IMR-90 (cell line): ENCODE results near the gene PRRG1. TPM values are rescaled to one million over a fixed set of nuclear protein-coding genes. Genes with fewer than 3 reads are reported as not detected.

Experiments
- ATAC-seq: fragments of 200-7000 bp; cut with Tn5 transposase; 2 replicates; pipeline ENCODE4 v1.9.1; 2020; ENCODE audit warnings: low read depth, mild to moderate bottlenecking, moderate library complexity
- BruUV-seq: library from RNA; stranded (reverse); fragments of 400-500 nt; replicated peaks from 2 replicates; lab custom pipeline; 2021; lab: Mats Ljungman, UMichigan
- CTCF ChIA-PET: fragments of 300-600 bp; formaldehyde crosslinking; extraction: SDS; loops from one replicate; lab custom pipeline; 2021; ENCODE audit warnings: antibody characterized with exemption; lab: Yijun Ruan, JAX
- POLR2A ChIA-PET: fragments of 300-600 bp; sonication (Branson Sonifier 250); formaldehyde crosslinking; loops from one replicate; lab custom pipeline; 2022; ENCODE audit warnings: antibody characterized with exemption; ENCODE audit not compliant: unreplicated experiment; lab: Charles Lee
- DNase-seq: peaks from one replicate; pipeline ENCODE4 v3.0.0; 2013
- H2AFZ ChIP-seq: replicated peaks from 2 replicates; pipeline ENCODE3; 2013; ENCODE audit warnings: low read length, mild to moderate bottlenecking; ENCODE audit not compliant: poor library complexity
- H2AK5ac ChIP-seq: 2 replicates; pipeline ENCODE4 v1.6.1; 2013; ENCODE audit warnings: low read depth, low read length, inconsistent platforms
- H2AK9ac ChIP-seq: replicated peaks from 2 replicates; pipeline ENCODE3; 2013; ENCODE audit warnings: mild to moderate bottlenecking, low read depth, low read length, moderate library complexity; ENCODE audit not compliant: poor library complexity
- H2BK120ac ChIP-seq: 2 replicates; pipeline ENCODE4 v1.6.1; 2013; ENCODE audit warnings: low read depth, low read length, inconsistent platforms
- H2BK15ac ChIP-seq: 3 replicates; pipeline ENCODE4 v1.6.1; 2013; ENCODE audit warnings: low read depth, low read length, inconsistent platforms
- H2BK20ac ChIP-seq: 2 replicates; pipeline ENCODE4 v1.6.1; 2013; ENCODE audit warnings: low read depth, mild to moderate bottlenecking, inconsistent platforms, low read length, moderate library complexity
- H2BK5ac ChIP-seq: 2 replicates; pipeline ENCODE4 v1.6.1; 2013; ENCODE audit warnings: mild to moderate bottlenecking, low read depth, low read length, inconsistent platforms; ENCODE audit not compliant: poor library complexity, severe bottlenecking
- H3K14ac ChIP-seq: replicated peaks from 2 replicates; pipeline ENCODE4 v1.6.1; 2013; ENCODE audit warnings: low read depth, low read length, inconsistent platforms
- H3K18ac ChIP-seq: 2 replicates; pipeline ENCODE4 v1.6.1; 2013; ENCODE audit warnings: low read depth, low read length, control low read depth
- H3K23ac ChIP-seq: 2 replicates; pipeline ENCODE4 v1.6.1; 2013; ENCODE audit warnings: low read depth, low read length, inconsistent platforms
- H3K27ac ChIP-seq: 2 replicates; pipeline ENCODE4 v1.5.1; 2013; ENCODE audit warnings: mild to moderate bottlenecking, control low read depth, low read length; ENCODE audit not compliant: insufficient read depth
- H3K27me3 ChIP-seq: 2 replicates; pipeline ENCODE4 v1.6.1; 2013; ENCODE audit warnings: low read length; ENCODE audit not compliant: control insufficient read depth, insufficient read depth
- H3K36me3 ChIP-seq: 2 replicates; pipeline ENCODE4 v1.6.1; 2013; ENCODE audit warnings: low read length, mixed read lengths; ENCODE audit not compliant: control insufficient read depth, insufficient read depth
- H3K4ac ChIP-seq: 2 replicates; pipeline ENCODE4 v1.6.1; 2013; ENCODE audit warnings: low read depth, low read length, inconsistent platforms
- H3K4me1 ChIP-seq: 2 replicates; pipeline ENCODE4 v1.6.1; 2013; ENCODE audit warnings: low read length, mixed read lengths; ENCODE audit not compliant: control insufficient read depth, insufficient read depth
- H3K4me2 ChIP-seq: 2 replicates; pipeline ENCODE4 v1.6.1; 2013; ENCODE audit warnings: low read depth, mild to moderate bottlenecking, control low read depth, low read length, moderate library complexity
- H3K4me3 ChIP-seq: 2 replicates; pipeline ENCODE4 v1.5.1; 2013; ENCODE audit warnings: low read depth, mild to moderate bottlenecking, control low read depth, low read length, moderate library complexity; ENCODE audit not compliant: insufficient read depth
- H3K56ac ChIP-seq: 2 replicates; pipeline ENCODE4 v1.6.1; 2013; ENCODE audit warnings: low read length, inconsistent platforms; ENCODE audit not compliant: insufficient read depth; ENCODE audit errors: extremely low read depth
- H3K79me1 ChIP-seq, 2 experiments: 2 replicates each; pipeline ENCODE4 v1.6.1; 2013; ENCODE audit warnings: low read length in 2 of 2, inconsistent platforms in 1 of 2, low read depth in 1 of 2
- H3K9ac ChIP-seq: 2 replicates; pipeline ENCODE4 v1.6.1; 2013; ENCODE audit warnings: low read depth, low read length, control low read depth
- H3K9me1 ChIP-seq: 2 replicates; pipeline ENCODE4 v1.6.1; 2013; ENCODE audit warnings: low read length, inconsistent platforms; ENCODE audit not compliant: insufficient read depth
- H3K9me3 ChIP-seq: 2 replicates; pipeline ENCODE4 v1.6.1; 2013; ENCODE audit warnings: low read length; ENCODE audit not compliant: control insufficient read depth, insufficient read depth
- H4K20me1 ChIP-seq: 2 replicates; pipeline ENCODE4 v1.6.1; 2013; ENCODE audit warnings: low read length, inconsistent platforms; ENCODE audit not compliant: insufficient read depth
- H4K5ac ChIP-seq: 2 replicates; pipeline ENCODE4 v1.6.1; 2013; ENCODE audit warnings: mild to moderate bottlenecking, low read depth, low read length, control low read depth
- H4K8ac ChIP-seq, 2 experiments: 2 replicates each; pipeline ENCODE4 v1.6.1; 2013; ENCODE audit warnings: low read depth in 2 of 2, low read length in 2 of 2, control low read depth in 1 of 2, inconsistent platforms in 1 of 2
- H4K91ac ChIP-seq: 2 replicates; pipeline ENCODE4 v1.6.1; 2013; ENCODE audit warnings: low read depth, low read length, inconsistent platforms; ENCODE audit not compliant: insufficient read depth
- BHLHE40 ChIP-seq: fragments of 150-350 bp; IDR thresholded peaks from 2 replicates; pipeline ENCODE4 v1.6.1; 2016; ENCODE audit warnings: mild to moderate bottlenecking, low read depth, low read length
- CHD1 ChIP-seq: IDR thresholded peaks from 2 replicates; pipeline ENCODE4 v1.6.1; 2012; ENCODE audit warnings: low read depth, low read length, improper control_type of control experiment
- MAFK ChIP-seq: IDR thresholded peaks from 2 replicates; pipeline ENCODE4 v1.6.1; 2012; ENCODE audit warnings: low read depth, low read length, improper control_type of control experiment
- WGBS, 2 experiments: methylation state at CpG; one replicate each; pipeline versions ENCODE4 v1.1.5 to v1.1.7; 2013; ENCODE audit warnings: missing lambda C conversion rate in 2 of 2; ENCODE audit not compliant: insufficient read length in 1 of 2; ENCODE audit errors: extremely low coverage in 2 of 2; 5-methylcytosine and 5-hydroxymethylcytosine counted together
- dilution Hi-C: fragments of 300-500 bp; cut with HindIII; formaldehyde crosslinking; loops from one replicate; pipeline ENCODE4 v1.14.3; 2018; ENCODE audit warnings: low sequenced_read_pairs; ENCODE audit not compliant: unreplicated experiment
- in situ Hi-C: fragments of 300-500 bp; cut with MboI; formaldehyde crosslinking; loops from 3 replicates; pipeline ENCODE4 v1.14.3; 2019; ENCODE audit warnings: low sequenced_read_pairs, inconsistent platforms, mixed read lengths
- intact Hi-C: fragments of 100-400 bp; cut with micrococcal nuclease; formaldehyde crosslinking; loops from 2 replicates; pipeline ENCODE4 v1.10.0; 2022
- polyA plus RNA-seq, 3 experiments: library from polyadenylated mRNA; depleted of rRNA; stranded (reverse); fragments of >200 nt; gene quantifications; 2 replicates each; pipeline ENCODE4 v1.2.3, GENCODE V29; 2012; ENCODE audit warnings: low replicate concordance in 1 of 3
- total RNA-seq: library from RNA; depleted of rRNA; stranded (reverse); fragments of >200 nt; gene quantifications from 2 replicates; pipeline ENCODE4 v1.2.3, GENCODE V29; 2012

The PRRG1 gene
- total and polyA plus RNA-seq, 2 of the 4 experiments (the other 2 are of a cell fraction), result 9.0 to 11.1 TPM

- Histone ChIP-seq H3K9me3 (no peaks in the 10 kb centered on the region), H3K56ac (no peak overlapping the region), H3K18ac (no peak overlapping the region), H3K4me1 (no peaks in the 10 kb centered on the region), H2BK5ac (no peak overlapping the region), H3K36me3 (no peaks in the 10 kb centered on the region), H3K27me3 (no peaks in the 10 kb centered on the region), H3K79me1 (no peaks in the 10 kb centered on the region; a peak in 1 of 4 replicates), H4K91ac (no peak overlapping the region), H3K9me1 (no peaks in the 10 kb centered on the region), H3K4ac (no peak overlapping the region), H3K14ac (no peak overlapping the region), H3K4me2 (no peak overlapping the region), H4K20me1 (peaks cover 17% of the 10 kb centered on the region; the same call in 1 of the 2 replicates), H2AFZ (no peak overlapping the region), H3K23ac (no peak overlapping the region), H2BK20ac (no peak overlapping the region), H3K4me3 (no peak overlapping the region), H4K8ac (no peak overlapping the region), H2BK120ac (no peak overlapping the region), H2AK5ac (no peak overlapping the region), H3K27ac (no peak overlapping the region), H3K9ac (no peak overlapping the region), H4K5ac (no peak overlapping the region), H2BK15ac (no peak overlapping the region), H2AK9ac (no peak overlapping the region)
- no CpG with 5 or more reads among the region's 2 CpGs for WGBS, 2 experiments
- no peak for TF ChIP-seq MAFK
- no peak for TF ChIP-seq BHLHE40
- TF ChIP-seq CHD1, result no peak
- BruUV-seq, result no TSS peak
- ATAC-seq (no peak), DNase-seq (peak; percentile 6)
- in situ Hi-C loops (no loop called here), intact Hi-C loops (no loop called here), dilution Hi-C loops (no loop called here)
- ChIA-PET CTCF (no interaction called here), POLR2A (no interaction called here)
Observed at GRCh38 chrX:37378404-37378803, 29.2 kb downstream of the PRRG1 start.
